Stimulated activated CD4-positive, alpha-beta T cell treated with anti-CD3 and anti-CD28 coated beads, Interleukin-15, amount 100 ng/mL, for 1 hour (primary cell): Measurements from ENCODE around the gene HS3ST1.

Experiments
- DNase-seq, 2 donors: peaks; one replicate each; pipeline ENCODE4 v3.0.0-alpha.2; 2020; ENCODE audit warnings: low read depth in 1 of 2, low spot score in 1 of 2

HS3ST1 gene

DNA sequence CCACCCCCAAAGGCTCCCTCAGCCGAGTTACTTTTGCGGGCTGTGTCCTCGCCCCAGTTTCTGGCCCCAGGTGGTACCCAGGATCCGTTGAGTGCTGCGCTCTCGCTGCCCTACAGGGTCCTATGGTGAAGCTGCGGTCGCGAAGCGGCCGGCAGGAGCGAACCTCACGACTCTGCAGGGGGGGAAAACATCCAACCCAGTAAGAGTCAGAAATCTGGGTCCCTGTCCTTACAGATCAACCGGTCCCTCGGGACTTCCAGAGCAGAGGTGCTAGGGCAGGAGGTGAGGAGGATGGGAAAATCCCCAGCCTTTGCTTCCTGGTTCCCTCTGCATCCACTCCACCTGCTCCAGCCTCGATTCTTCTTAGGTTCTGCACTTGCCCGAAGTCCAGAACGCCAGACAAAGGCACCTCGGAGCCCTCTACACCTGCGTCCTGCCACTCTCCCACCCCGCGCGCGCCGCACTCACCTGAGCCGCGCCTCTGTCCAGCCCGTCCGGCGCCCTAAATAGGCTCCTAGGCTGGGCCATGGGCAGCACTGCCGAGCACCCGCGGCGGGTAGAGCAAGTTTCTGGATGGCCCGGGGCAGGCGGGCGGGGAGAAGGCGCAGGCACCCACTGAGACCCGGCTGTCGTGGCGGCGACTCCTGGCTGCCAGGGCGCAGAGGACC, at the start of gene HS3ST1:
Gene HS3ST1, minus strand, starts transcription at position 664 of the 668 bp plus-strand sequence. CDS start 28,889 bp downstream, outside the sequence.
- DNase-seq = no peak

DNA sequence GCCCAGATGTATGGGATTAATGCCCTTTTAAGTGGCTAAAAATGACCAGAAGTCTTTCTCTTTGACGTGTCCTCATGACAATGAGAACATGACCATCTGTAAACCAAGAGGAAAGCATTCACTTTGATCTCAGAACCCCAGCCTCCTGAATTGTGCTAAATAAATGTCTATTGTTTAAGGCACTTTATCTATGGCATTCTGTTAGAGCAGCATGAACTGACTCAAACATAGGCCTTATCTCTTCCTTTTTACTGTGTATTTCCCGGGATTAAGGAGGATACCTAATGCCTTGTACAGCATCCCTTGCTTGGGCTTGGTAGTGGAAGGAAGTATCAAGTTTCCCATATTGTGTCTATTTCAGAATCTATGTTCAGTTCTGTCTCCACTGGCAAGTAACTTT, 47.2 kb upstream of the HS3ST1 start:
- no peak for DNase-seq

DNA sequence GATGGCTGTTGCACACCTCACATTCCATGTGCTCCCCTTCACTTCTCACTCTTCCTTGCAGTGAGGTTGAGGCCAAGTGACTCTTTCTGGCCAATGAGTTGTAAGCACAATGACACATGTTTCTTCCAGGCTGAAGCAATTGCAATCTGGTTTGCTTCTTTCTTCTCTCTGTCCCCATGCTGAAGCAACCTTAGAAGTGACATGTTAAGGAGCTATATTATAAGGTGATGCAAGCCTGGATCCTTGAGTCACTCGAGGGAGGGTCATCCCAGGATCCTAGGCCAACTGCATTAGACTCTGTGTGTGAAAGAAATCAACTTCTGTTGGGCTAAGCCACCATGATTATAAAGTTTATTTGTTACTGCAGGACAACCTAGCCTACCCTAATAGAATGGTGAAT, 45.5 kb upstream of the HS3ST1 start:
- no peak for DNase-seq

DNA sequence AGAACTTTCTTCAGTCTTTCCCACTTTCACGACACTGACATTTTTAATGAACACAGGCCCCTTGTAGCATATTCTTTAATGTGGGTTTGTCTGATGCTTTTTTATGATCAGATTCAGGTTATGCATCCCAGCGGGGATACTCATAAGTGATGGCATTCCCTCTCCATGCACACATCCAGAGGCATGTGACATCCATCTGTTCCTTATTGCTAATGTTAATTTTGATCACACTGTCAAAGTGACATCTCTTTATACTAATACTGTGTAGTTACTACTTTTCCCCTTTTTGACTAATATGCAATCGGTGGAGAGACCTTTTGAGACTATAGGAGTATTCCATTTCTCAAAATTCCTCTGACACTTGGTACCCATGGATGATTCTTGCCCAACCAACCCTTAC, 43.8 kb upstream of the HS3ST1 start:
- DNase-seq = no peak

DNA sequence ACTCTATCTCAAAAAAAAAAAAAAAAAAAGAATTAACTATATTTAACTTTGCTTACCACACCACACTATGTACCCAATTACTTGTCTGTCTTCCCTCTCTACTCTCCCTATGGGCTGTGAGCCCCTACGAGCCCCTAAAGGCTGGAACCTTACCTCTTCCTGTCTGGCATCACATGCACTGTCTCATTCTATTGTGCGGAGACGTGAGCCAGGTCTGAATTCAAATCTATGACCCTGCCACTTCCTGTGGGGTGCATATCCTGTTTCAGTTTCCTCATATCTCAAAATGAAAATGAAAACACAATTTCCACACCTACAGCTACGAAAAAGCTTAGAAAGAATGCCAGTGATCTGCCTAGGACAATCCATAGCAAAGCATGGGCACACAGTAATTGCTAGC, 42.9 kb upstream of the HS3ST1 start:
- DNase-seq = peak in 1 of 2 donors; percentile 14

DNA sequence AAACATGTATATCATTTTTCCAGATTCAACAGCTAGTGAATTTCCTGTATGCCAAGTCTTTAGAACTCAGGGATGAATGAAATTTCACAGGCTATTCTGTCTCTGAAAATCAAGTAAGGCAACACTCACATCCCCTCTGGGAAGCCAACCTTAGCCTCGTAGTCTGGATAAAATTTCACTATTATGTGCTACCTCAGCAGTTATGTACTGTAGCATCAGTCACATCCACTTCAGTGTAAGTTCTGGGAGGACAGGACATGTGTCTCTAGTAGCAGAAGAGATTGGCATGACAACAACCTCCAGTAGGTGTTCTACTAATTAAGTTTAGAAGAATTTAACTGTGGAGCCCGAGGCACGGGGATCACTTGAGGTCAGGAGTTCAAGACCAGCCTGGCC, 42.4 kb upstream of the HS3ST1 start:
- no peak for DNase-seq

DNA sequence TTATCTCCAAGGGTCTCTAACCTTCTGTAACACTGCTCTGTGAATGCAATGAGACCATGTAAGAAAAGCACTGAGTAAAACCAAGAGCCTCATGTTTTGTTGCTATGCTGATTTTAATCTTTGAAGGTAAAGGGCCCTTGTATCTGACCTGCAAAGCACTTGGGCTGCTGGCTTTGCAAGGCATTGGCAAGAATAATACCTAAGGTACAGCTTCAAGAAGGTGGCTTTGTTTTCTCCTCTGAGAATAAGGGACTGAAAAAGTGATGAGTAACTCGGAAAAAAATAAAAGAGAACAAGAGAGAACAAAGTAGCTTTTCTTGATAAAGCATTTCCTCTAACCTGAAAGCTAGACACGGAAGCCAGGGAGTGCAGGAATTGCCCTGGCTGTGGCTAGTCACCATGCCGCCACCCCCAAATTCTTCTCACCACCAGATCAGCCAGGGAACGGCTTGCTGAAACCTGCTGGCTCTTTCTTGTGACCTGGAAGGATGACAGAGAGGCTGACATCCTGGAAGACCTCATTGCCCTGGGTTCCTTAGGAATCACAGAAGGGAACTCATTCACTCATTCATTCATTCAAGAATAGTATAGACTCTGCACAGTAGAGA, 41.8 kb upstream of the HS3ST1 start:
- peak in 1 of 2 donors; percentile 1 for DNase-seq

DNA sequence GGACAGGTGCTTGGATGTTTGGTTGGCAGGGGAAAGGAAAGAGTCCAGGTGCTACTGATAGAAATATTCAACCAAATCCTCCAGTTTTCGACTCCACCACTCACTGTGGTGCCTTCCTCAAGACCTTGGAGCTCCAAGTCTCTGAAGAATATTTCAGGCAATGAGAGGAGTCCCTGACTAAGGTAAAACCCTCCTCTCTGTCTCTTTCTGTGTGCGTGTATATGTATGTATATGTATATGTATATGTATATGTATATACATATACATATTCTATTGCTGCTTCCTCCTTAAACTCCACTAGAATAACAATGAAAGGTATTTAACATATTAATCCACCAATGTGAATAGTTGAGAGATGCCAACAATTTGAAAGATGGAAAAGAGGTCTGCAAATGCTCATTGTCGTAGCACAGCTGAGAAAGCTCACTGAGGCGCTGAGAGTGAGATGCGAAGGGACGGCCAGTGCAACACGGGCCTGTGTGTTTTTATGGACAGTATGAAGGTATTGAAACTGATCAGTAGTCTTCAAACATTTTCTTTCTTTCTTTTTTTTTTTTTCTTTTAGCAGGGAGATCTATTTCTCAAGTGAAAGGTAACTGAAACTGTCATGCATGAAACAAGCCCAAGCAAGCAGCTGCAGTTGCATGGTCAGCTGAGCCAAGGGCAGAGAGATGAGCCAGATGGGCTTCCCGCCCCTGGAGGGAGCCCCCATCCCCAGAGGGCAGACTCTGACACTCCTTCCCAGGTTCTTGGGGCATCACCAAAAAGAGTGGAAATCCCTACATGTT, 41.1 kb upstream of the HS3ST1 start:
- DNase-seq = no peak

DNA sequence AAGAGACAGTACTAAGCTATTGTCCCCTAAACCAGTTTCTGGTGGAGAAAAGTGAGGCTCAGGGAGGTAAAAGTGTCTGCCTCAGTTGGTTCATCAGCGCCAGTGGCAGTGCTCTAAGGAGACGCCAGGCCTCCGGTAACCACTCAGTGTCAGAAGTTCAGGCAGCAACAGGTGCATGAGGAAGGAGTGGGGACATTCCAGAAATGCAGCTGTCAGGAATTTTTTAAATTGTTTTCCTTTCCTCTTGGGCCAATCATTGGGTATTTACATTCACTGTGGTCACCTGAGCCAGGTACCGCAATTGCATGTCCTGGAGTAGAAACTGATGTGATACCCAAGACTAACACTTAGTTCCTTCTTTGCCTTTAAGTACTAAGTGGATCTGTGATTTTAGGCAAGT, 40.2 kb upstream of the HS3ST1 start:
- no peak for DNase-seq

DNA sequence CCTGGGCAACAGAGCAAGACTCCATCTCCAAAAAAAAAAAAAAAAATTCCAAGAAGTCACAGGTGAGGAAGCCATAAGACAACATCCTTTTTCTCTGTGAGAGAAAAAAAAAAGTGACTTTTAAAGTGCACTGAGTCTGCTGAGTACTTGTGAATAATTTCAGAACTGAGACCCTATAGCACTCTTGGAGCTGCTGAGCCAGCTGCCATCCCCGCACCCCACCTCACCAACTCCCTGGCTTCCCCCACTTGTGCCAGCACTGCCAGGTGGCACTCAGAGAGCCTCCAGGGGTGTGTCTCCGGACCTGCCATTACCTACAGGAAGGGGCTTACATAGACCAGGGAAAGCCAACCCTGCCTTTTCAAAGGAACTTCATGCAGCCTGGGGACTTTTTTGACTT, 39.2 kb upstream of the HS3ST1 start:
- no peak for DNase-seq

DNA sequence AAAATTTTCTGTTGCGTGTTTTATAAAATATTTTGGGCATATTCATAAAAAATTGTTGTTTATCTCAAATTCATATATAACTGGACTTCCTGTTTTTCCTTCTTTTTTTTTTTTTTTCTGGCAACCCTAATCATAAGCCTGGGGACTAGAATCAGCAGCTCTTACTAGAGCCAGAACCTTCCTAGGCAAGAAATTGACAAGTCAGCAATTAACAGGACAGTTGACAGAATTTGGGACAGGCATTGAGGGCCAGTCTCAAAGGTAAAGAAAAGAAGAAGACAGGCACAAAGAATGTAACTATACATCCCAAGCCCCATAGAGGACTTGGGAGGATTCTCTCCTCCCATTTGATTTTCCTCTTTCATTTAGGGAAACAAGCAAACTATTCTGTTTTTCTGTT, 35.0 kb upstream of the HS3ST1 start:
- no peak for DNase-seq

DNA sequence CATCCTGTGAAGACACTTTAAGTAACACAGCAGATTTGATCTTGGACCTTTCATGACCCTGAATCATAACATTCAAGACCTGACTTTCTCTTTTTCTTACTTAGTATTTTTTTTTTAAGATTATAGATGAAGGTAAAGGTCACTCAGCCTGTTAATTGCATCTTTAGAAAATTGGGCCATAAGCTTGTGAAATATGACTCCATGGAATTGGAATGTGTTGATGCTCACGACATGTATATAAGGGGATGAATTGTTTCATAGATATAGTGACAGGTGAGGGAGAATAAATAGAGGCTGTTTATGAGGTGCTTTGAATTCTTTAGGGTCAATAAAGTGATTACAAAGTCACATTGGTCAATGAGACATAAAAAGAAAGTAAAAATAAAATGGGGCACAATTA, 27.7 kb upstream of the HS3ST1 start:
- no peak for DNase-seq

DNA sequence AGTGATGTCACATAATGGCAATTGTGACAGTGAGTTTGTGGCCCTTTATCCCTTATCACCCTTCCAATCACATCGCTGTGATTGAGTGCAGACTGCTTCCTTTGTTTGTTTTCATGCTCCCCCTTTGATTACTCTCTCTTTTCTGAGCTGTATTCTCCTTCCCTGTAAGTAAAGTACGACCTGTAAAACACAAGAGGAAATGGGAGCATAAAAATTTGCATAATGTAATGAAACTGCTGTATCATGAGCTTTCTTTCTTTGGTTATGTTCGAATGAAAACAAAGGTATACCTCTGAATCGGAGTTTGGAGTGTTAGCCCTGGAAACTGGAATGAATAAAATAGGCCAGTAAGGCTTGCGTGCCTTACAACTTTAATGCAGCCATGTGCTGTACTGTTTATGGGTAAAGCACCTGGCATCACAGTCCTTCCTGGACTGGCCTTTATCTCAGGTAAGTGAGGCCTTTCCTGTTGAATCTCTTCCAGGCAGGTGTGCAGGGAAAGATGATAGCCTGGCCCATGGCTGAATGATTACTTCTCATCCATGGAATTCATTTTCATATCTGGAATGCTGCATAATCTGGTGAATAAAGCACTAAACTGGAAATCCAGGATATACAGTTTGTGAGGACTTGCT, 26.6 kb upstream of the HS3ST1 start:
- no peak for DNase-seq

DNA sequence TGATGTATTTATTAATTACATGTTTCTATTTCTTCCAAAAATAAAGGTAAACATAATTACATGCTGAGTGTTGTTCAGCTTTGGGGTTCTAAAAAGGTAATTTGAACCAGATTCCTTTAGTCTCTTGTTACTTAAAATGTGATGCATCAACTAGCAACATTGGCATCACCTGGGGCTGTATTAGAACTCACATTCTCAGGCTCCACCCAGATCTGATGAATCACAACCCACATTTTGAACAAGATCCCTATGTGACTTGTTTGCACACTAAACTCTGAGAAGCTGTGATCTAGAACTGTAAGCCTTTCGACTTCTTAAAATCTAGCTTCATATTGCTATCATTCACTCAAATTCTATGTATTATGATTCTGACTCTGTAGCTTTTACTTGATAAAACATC, 23.0 kb upstream of the HS3ST1 start:
- DNase-seq = no peak

DNA sequence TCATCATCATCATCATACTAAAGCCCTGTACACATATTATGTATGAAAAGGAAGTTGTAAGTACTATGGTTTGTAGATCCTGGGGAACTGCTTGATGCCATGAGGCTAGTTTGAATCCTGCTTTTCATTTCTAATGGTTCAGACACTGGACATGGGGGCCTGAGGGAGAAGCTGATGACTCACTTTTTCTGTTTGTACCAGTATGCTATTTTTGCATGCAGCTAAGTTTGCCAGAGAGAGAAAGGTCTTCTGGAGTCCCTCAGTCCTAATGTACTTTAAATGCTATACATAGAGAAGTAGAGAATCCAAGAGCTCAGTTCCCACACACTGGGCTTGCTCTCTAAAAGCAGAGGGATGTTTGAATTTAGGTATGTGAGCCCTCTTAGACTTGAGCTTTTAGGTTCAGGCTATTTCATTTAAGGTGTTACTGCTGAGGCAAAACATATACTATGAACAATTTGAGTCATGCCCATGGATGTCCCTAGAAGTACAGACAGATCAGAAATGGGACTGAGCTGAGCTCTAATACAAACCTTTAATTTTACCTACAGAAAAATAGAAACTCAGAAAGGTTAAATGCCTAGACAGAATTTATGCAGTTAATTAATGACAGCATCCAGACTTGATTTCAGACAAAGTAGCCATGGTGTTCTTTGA, 17.6 kb upstream of the HS3ST1 start:
- no peak for DNase-seq

DNA sequence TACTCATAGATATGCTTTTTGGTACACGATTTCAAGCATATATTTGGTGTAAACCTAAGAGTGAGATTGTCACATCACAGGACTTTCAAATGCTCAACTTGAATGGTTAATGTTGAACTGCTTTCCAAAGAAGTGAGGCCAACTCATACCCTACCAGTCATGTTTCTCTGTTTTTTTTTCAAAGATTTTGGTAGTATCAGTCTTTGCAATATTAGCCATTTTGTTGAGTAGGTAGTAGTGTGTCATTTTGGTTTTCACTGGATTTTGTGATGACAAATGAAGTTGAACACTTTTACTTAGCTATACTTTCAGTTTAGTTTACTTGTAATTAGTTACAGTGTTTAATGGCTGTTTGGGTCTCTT, 12.5 kb upstream of the HS3ST1 start:
- no peak for DNase-seq

DNA sequence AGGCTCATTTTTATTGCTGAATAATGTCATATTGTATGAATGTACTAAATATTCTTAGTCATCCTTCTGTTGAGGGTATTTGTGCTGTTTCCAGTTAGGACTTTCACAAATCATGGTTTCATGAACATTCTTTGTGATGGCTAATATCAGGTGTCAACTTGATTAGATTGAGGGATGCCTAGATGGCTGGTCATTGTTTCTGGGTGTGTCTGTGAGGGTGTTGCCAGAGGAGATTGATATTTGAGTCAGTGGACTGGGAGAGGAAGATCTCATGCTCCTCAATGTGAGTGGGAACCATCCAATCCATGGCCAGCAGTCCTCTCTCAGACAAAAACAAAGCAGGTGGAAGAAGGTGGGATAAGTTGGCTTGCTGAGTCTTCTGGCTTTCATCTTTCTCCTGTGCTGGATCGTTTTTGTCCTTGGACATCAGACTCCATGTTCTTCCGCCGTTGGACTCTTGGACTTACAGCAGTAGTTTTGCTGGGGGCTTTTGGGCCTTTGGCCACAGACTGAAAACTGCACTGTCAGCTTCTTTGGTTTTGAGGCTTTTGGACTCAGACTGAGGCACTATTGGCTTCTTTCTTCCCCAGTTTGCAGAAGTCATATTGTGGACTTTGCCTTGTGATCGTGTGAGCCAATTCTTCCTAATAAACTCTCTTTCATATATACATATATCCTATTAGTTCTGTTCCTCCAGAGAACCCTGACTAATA, 11.9 kb upstream of the HS3ST1 start:
- no peak for DNase-seq

DNA sequence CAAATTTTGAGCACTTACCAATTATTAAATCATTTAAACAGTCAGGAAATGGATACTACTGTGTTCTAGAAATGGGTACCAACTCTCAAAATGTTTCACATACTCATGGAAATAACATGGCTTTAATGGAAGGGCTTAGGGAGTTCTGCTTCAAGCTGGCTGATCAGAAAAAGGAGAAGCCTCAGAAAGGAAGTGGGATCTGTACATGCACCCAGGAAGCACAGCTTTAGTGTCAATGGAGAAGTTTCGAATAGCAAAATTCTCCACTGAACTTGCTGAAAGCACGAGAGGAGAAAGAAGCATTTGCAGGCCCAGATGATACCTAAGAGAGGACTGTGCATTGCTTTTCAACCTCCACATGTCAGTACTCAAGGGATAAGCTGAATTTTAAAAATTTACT, 11.1 kb upstream of the HS3ST1 start:
- no peak for DNase-seq

DNA sequence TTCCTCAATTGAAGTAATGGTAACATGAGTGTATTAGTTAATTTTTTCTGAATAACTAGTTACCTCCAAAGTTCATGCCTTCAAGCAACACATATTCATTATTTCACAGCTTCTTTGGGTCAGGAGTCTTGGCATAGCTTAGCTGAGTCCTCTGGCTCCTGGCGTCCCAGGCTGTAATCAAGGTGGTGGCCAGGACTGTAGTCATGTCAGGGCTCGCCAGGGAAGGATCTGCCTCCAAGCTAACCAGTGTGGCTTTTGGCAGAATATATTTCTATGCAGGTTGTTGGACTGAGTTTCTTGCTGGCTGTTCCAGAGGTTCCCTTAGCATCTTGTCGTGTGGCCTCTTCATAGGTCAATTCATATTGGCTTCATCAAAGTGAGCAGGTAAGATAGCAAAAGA, 10.0 kb upstream of the HS3ST1 start:
- DNase-seq = no peak

DNA sequence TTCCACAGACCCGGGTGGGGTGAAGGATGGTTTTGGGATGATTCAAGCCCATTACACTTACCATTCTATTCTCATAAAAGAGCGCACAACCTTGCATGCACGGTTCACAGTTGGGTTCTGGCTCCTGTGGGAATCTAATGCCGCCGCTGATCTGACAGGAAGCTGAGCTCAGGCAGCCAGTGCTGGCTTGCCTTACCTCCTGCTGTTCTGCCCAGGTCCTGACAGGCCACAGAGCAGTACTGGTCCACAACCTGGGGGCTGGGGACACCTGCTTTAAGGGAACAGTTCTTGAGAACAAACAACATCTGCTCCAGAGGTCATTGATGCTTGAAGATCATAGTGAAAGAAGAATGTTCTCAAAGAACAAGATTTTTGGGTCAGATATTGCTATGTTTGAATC, 8.0 kb upstream of the HS3ST1 start:
- DNase-seq = no peak

DNA sequence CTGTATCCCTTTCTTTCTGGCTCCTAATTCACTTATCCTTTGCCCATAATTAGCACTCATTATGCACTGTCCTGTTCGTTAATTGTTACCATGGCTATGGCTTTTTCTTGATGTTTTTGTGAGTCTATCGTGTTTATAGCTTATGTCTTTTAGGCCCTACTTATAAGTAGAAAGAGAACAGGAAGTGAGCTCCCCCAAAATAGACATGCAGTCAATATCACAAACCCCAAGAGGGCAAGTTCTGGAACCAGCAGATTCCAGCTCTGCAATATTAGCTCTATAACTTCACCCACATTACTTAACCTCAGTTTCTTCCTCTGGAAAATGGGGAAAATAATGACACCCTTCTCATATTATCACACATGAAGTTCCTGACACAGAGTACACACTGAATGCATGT, 7.4 kb upstream of the HS3ST1 start:
- DNase-seq = no peak
